HEK293 (cell line): Measurements from ENCODE around the gene PIGS.

Experiments used
- CTCF ChIP-seq: fragments of 450-650 bp; formaldehyde crosslinking; IDR thresholded peaks from 2 replicates; pipeline ENCODE4 v1.5.1; 2016; ENCODE audit warnings: missing biosample characterization, missing genetic modification characterization
- KLF1 ChIP-seq: fragments of 450-650 bp; formaldehyde crosslinking; IDR thresholded peaks from 2 replicates; pipeline ENCODE4 v1.5.1; 2016; ENCODE audit warnings: missing biosample characterization, missing genetic modification characterization
- REST ChIP-seq: fragments of 450-650 bp; formaldehyde crosslinking; IDR thresholded peaks from 2 replicates; pipeline ENCODE4 v1.5.1; 2016; ENCODE audit warnings: missing biosample characterization, missing genetic modification characterization
- ZNF426 ChIP-seq: fragments of 450-650 bp; formaldehyde crosslinking; IDR thresholded peaks from 2 replicates; pipeline ENCODE4 v1.5.1; 2017; ENCODE audit warnings: missing biosample characterization, missing genetic modification characterization, mild to moderate bottlenecking, inconsistent platforms, moderate library complexity
- ZNF707 ChIP-seq: fragments of 450-650 bp; formaldehyde crosslinking; IDR thresholded peaks from 2 replicates; pipeline ENCODE4 v1.5.1; 2016; ENCODE audit warnings: missing biosample characterization, missing genetic modification characterization
- ZNF76 ChIP-seq: fragments of 450-650 bp; formaldehyde crosslinking; IDR thresholded peaks from 2 replicates; pipeline ENCODE4; 2016; ENCODE audit warnings: low read depth, missing biosample characterization, missing genetic modification characterization, borderline replicate concordance

- TF ChIP-seq CTCF (tag by site-specific recombination) (no peak), ZNF426 (tag by site-specific recombination) (no peak), ZNF707 (no peak), KLF1 (tag by site-specific recombination) (no peak), REST (tag by site-specific recombination) (no peak), ZNF76 (tag by site-specific recombination) (no peak)
These were observed 31.1 kb downstream of the PIGS start for GRCh38 chr17:28540231-28540630.
